HG03064 (cell line): Measurements from ENCODE around the gene TDRD3.

ENCODE experiments used
- ATAC-seq: cut with Tn5 transposase; IDR thresholded peaks from one replicate; pipeline ENCODE4 v1.9.1; 2021; ENCODE audit warnings: low read depth; ENCODE audit not compliant: unreplicated experiment

Gene TDRD3

GRCh38 chr13:60448907-60449510 is 52.0 kb downstream of the TDRD3 start:
- ATAC-seq = no peak

GRCh38 chr13:60453490-60453889 is 56.5 kb downstream of the TDRD3 start:
- ATAC-seq = no peak

DNA sequence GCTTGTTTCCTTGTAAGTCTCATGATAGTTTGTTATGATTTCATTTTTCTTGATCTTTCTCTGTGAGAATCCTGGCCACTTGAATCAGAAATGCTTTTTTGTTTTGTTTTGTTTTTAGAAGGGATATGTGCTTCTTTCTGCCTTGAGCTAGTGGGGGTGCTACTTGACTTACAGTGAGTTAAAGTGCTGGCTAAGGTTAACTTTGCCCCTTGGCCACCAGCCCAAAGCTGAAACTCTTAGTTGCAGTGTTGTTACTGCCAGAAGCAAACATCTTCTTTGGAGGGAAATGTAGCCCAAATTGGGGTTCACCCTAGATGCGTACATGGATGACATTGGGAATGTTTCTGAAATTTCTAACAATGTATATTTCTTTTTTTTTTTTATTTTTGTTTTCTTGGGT is 57.4 kb downstream of the TDRD3 start:
- no peak for ATAC-seq

GRCh38 chr13:60463787-60464186 is 66.8 kb downstream of the TDRD3 start:
- ATAC-seq = no peak

DNA sequence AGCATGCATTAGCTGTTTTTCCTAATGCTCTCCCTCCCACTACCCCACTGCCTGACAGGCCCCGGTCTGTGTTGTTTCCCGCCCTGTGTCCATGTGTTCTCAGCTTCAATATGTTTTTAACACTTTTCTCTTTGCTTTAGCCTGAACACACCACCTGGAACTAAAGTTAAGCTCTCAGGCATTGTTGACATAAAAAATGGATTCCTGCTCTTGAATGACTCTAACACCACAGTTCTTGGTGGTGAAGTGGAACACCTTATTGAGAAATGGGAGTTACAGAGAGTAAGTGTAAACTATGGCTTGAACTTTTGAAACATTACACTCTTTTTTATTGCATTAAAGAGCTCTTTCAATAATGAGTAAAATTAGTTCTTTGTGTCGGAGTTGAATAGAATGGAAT is 70.1 kb downstream of the TDRD3 start:
- ATAC-seq = no peak

- no peak for ATAC-seq
Observed at GRCh38 chr13:60479273-60479672, 82.3 kb downstream of the TDRD3 start.

- no peak for ATAC-seq
Observed at GRCh38 chr13:60482012-60482411, 85.0 kb downstream of the TDRD3 start.

DNA sequence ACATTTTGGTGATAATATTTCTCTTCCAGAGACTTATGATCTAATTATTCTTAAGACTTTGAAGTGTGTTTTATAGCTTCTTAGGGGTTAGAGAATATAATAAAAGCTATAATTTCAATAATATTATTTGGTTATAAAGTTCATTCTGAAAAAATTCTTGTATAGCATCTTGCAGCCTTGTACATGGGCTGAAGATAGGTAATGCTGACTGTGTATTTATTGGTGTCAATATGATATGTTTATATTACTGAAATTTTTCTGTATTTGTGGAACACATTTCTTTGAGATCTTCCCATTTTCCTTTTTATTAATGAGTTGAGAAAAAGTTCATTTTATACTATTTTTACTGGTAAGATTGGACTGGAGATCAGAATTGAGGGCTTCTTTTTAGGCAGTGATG is 87.8 kb downstream of the TDRD3 start:
- ATAC-seq = no peak

GRCh38 chr13:60491531-60491930 is 94.5 kb downstream of the TDRD3 start:
- no peak for ATAC-seq

DNA sequence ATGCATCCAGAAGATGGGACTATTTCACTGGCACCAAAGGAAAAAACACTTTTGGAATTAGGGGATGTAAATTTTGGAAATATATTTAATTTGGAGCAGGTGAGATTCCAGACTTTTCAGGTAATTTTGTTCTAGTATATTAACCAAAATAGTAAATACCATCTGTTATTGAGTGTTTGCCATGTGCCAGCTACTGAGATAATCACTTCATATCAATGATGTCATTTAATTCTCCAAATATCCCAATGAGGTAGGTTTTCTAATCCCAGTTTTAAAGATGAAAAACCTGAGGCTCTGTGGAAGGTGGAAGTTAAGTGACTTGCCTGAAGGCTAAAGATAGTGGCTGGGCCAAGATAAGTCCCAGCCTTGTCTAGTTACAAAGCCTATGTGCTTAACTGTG is 95.2 kb downstream of the TDRD3 start:
- no peak for ATAC-seq

DNA sequence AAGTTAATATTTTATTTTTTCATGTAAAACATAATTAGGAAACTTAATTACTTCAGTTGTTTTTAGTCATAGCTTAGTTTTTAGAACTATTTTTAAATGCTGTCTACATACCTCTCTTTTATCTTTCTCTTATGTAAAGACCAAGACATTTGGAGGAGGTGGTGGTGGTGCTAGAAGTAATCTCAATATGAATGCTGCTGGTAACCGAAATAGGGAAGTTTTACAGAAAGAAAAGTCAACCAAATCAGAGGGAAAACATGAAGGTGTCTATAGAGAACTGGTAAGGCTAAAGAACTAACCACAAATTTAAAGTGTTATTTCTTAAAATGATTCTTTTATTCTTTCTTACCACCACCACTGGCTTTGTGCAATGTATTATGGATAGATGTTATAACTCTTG is 97.3 kb downstream of the TDRD3 start:
- no peak for ATAC-seq

DNA sequence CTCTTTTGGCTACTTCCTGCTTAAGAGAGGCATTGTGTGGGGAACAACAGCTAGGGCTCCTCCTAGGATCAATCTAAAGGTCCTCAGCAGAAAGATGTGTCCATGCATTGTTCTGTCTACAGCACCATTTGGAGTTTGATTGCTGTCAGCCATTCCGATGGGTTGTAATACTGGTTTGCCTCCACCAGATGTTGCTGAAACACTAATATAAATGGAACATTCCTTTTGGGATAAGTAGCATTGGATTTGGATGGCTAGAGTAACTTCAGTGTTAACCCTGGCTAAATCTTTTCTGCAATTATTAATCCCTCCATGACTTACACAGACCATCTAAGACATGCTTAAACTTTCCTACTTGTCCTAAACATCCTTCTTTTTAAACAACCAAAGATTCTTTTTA is 104.2 kb downstream of the TDRD3 start:
- no peak for ATAC-seq

DNA sequence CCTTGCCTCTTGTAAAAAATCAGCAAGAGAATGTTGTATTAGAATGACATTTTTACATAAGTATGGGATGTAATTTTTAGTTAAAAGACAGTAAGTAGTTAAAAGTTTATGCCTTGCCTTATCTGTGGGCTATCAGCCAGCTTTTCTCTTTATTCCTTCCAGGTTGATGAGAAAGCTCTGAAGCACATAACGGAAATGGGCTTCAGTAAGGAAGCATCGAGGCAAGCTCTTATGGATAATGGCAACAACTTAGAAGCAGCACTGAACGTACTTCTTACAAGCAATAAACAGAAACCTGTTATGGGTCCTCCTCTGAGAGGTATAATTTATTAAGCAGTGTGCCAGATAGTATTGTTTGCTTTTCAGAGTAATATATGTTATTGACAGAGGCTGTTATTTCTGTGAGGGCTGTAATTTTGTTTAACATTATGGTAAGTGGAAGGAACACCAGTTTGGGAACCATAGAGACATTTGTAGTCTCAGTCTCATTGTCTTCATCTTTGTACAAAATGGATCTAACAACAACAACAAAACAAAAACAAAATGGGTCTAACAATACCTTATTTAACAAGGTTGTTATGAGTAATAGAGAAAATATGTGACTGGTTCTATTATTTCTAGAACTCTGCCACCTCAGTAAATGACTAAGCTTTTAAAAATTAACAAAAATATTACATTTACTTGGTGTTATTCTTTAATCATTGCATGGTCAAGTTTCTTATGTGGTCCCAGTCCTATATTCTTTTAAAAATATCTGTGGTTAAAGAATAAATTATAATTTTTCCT is 112.8 kb downstream of the TDRD3 start:
- no peak for ATAC-seq

- no peak for ATAC-seq
Observed at GRCh38 chr13:60511637-60512036, 114.6 kb downstream of the TDRD3 start.

DNA sequence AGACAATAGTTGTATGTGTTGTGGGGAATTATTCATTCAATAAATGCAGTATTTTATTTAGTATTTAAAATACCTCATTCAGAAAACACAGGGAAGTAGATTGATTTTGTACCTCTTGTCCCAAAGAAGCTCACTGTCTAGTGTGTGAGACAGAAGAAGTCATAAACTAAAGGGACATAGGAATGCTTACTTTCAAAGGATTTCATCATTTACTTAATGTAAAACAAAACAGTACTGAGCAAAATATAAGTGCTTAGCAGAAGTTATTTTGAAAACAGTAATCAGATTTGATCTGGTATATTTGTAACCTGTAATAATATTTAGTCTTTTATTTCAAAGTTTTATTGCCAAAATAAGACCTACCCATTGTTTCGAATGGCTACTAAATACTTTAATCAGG is 117.9 kb downstream of the TDRD3 start:
- no peak for ATAC-seq

DNA sequence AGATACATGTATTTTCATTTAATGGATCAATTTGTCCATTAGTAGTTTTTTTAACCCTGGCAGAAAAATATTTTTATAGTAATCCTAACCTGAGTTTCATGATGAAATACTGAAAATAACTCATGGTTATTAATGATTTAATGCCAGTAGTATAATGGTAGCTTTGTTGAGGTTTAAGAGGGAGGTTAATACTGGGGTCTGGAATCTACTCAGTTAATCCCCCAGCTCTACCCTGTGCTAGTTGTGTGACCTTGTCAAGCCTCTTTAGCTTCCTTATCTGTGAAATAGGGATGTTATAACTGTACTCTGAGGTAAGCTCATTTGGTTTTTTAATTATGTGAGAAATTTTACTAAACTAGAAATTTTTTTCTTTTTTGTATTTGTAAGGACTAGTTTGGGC is 122.5 kb downstream of the TDRD3 start:
- no peak for ATAC-seq

GRCh38 chr13:60520902-60521569 is 124.0 kb downstream of the TDRD3 start:
- ATAC-seq = no peak

DNA sequence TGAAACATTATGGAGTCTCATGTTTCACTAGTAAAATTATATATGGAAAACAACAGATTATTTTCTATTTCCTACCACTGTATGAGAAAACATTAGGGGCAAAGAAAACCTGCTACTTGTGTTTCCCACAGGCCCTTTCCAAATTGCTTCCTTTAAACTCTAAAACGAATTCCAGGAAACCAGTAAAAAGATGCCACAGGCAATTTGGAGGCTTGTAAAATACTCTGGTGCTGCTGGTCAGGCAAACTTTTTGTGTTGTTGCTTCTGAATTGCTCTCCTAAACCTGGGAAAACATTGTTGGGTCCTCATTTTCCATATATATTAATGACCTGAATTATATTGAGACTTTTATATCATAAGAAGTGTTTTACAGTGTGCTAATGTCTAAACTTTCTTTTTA is 141.5 kb downstream of the TDRD3 start:
- no peak for ATAC-seq

DNA sequence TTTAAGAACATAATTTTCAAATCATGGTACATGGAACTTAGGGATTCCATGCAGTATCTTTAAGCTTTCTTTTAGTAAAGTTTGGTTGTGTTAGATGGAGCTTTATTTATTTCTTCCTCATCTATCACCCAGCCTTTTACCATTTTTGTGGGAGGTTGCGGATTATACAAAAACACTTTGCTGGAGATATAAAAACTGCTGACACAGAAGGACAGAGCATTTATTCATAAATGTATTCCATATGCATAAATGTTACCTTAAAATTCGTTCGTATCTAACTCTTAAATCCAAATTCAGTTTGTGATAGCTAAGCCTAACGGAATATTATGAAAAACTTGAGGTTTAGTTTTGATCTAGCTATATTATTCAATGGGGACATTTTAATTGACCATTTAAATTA is 143.3 kb downstream of the TDRD3 start:
- ATAC-seq = no peak

DNA sequence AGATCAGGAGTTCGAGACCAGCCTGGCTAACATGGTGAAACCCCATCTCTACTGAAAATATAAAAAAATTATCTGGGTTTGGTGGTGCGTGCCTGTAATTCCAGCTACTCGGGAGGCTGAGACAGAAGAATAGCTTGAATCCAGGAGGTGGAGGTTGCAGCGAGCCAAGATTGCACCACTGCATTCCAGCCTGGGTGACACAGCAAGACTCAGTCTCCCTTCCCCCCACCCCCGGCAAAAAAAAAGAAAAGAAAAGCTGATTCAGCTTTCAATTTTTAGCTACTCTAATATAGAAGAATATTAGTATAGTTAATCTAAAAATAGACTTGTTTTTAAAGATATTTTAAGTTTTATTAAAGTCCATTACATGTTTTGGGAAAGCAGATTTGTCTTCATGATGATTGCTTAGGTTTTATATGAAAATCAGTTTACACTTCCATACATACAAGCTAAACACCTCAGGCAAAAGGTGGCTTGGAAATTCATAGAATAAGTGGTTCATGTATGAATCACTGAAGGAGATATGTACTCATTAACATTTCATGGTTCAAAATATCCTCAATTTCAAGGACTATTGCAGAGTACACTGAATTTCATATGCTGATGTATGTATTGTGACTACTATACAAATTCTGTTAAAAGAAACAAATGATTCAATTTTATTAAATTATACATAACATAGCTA is 165.2 kb downstream of the TDRD3 start:
- ATAC-seq = no peak

DNA sequence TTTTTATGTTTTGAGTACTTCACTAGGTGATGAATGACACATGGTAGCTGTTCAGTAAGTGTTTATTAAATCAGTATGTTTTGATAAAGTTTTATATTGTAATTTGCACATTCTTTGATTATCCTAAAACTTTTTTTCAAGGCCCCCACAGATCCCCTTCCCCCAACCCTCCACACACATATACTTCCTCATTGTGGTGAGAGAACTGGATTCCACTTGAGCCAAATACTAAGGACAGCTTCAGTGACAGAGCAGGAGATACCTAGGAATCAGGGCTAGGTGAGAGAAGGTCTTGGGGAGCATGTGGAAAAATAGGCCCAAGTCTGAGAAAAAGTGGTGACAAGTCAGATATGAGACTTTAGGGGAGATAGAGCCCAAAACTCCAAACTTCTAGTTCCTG is 174.6 kb downstream of the TDRD3 start:
- ATAC-seq = no peak
